IMR-90 (cell line): ENCODE measurements around the gene CDC73.

Experiments
- BHLHE40 ChIP-seq: fragments of 150-350 bp; IDR thresholded peaks from 2 replicates; pipeline ENCODE4 v1.6.1; 2016; ENCODE audit warnings: mild to moderate bottlenecking, low read depth, low read length
- CEBPB ChIP-seq: IDR thresholded peaks from 2 replicates; pipeline ENCODE4 v1.6.1; 2012; ENCODE audit warnings: low read depth, low read length, improper control_type of control experiment
- CTCF ChIP-seq: conservative IDR thresholded peaks from 2 replicates; pipeline ENCODE4 v1.5.1; 2012; ENCODE audit warnings: mild to moderate bottlenecking, low read depth, low read length, improper control_type of control experiment
- FOS ChIP-seq: fragments of 150-350 bp; IDR thresholded peaks from 2 replicates; pipeline ENCODE4 v1.6.1; 2016; ENCODE audit warnings: low read depth, low read length
- MAFK ChIP-seq: IDR thresholded peaks from 2 replicates; pipeline ENCODE4 v1.6.1; 2012; ENCODE audit warnings: low read depth, low read length, improper control_type of control experiment
- MAZ ChIP-seq: IDR thresholded peaks from 2 replicates; pipeline ENCODE4 v1.6.1; 2012; ENCODE audit warnings: low read depth, mild to moderate bottlenecking, low read length, improper control_type of control experiment, moderate library complexity, borderline replicate concordance
- MXI1 ChIP-seq: IDR thresholded peaks from 2 replicates; pipeline ENCODE4 v1.6.1; 2012; ENCODE audit warnings: low read depth, mild to moderate bottlenecking, low read length, moderate library complexity, borderline replicate concordance
- POLR2A ChIP-seq: IDR thresholded peaks from 2 replicates; pipeline ENCODE4 v1.6.1; 2012; ENCODE audit warnings: mild to moderate bottlenecking, low read depth, low read length
- RAD21 ChIP-seq: IDR thresholded peaks from 2 replicates; pipeline ENCODE4 v1.6.1; 2012; ENCODE audit warnings: low read length, improper control_type of control experiment
- RFX5 ChIP-seq: IDR thresholded peaks from 2 replicates; pipeline ENCODE4 v1.8.0; 2012; ENCODE audit warnings: low read depth, mild to moderate bottlenecking, low read length, moderate library complexity
- SMC3 ChIP-seq: fragments of 150-350 bp; IDR thresholded peaks from 2 replicates; pipeline ENCODE4 v1.6.1; 2016; ENCODE audit warnings: low read depth, mild to moderate bottlenecking, antibody characterized with exemption, low read length, moderate library complexity
- USF2 ChIP-seq: fragments of 150-350 bp; IDR thresholded peaks from 2 replicates; pipeline ENCODE4 v1.6.1; 2017; ENCODE audit warnings: mild to moderate bottlenecking, antibody characterized with exemption, low read length, low read depth

- TF ChIP-seq USF2 (no peak), CTCF (no peak), POLR2A (no peak), RFX5 (no peak), FOS (peak; percentile 63), SMC3 (no peak), RAD21 (no peak), CEBPB (peak; percentile 100), MAZ (no peak), MXI1 (no peak), BHLHE40 (no peak; the same call in 1 of the 2 replicates), MAFK (no peak)
Measured at GRCh38 chr1:193111641-193112090, 10.2 kb upstream of the CDC73 start.
